Epithelial cell of prostate (primary cell): ENCODE results near the gene PSD4.

Experiments
- DNase-seq: peaks from one replicate; pipeline ENCODE4 v3.0.0-alpha.2; 2011; ENCODE audit warnings: low read depth, low spot score
- H3K27ac ChIP-seq: fragments of 450-650 bp; 2 replicates; pipeline ENCODE4 v1.5.1; 2017; ENCODE audit warnings: mild to moderate bottlenecking

PSD4 gene

DNA sequence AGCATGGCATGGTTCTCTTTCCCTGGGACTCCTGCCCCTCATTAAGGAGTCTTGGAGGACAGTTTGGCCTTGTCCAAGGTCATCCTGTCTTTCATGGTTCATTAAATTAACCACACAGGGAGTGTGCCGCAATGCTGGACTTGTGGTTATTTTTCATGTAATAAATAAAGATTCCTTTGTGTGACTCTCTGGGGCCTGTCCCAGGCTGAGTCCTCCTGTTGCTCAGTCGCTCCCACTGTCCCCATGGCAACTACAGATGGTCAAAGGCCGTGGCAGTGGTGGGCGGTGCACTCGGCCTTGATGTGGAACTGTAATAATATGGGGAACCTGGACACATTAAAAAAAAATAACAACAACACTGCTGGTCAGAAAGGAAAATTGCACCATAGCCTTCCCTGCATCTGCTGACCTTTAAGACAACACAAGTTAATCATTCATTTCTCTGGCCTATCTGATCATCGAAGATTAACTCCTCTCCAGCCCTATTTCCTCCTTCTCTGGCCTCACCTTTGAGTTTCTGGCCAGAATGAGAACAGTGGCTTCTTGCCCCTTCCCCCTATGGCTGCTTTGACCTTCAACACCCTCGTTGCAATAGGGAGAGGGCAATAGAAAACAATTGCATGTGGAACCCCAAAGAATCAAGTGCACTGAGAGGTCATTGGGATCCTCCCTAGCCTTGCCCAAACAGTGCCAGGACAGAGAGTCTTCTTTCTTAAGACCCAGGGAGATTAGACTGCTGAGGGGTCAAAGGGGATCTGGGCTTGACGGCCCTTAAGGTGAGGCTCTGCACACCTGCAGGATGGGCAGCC lies 44.7 kb downstream of the PSD4 start:
- no peak overlapping the region for H3K27ac ChIP-seq
- no peak for DNase-seq

GRCh38 chr2:113219092-113219441 lies 45.3 kb downstream of the PSD4 start:
- H3K27ac ChIP-seq = no peak overlapping the region
- no peak for DNase-seq

- DNase-seq = no peak
- H3K27ac ChIP-seq = no peak overlapping the region
Observed at GRCh38 chr2:113219525-113219888, 45.7 kb downstream of the PSD4 start.

DNA sequence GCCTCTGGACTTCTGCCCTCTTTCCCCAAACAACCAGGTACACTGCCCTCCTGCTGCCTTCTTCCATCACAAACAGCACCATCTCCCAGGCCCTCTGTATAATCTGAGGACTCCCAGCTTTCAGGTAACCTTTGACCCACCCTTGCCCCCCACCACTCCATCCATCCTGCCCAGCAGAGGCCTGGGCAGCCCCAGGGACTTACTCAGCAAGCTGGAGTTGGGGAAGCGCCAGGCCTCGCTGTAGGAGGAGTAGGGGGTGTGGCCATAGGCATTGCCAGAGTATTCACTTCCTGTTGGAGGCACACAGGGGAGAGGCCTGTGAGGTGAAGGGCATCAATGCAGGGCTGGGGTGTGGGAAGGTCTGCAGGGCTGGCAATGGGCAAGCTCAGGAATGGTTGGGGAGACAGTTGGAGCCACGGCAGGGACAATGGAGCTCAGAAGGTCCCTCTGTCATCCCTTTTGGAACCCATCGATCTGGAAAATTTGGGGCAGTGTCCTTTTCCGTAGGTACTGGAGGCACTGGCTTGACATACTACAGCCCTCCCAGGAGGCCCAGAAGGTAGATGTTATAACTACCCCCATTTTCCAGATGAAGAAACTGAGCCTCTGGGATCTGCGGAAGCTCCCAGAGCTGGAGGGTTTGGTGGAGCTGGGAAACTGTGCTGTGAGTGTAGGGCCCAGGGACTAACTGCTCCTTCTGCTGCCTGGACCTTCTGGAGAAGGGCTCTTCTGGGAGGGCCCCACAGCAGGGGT lies 46.3 kb downstream of the PSD4 start:
- H3K27ac ChIP-seq = no peak overlapping the region
- DNase-seq = no peak

- no peak overlapping the region for H3K27ac ChIP-seq
- no peak for DNase-seq
Observed at GRCh38 chr2:113220970-113221708, 47.4 kb downstream of the PSD4 start.

DNA sequence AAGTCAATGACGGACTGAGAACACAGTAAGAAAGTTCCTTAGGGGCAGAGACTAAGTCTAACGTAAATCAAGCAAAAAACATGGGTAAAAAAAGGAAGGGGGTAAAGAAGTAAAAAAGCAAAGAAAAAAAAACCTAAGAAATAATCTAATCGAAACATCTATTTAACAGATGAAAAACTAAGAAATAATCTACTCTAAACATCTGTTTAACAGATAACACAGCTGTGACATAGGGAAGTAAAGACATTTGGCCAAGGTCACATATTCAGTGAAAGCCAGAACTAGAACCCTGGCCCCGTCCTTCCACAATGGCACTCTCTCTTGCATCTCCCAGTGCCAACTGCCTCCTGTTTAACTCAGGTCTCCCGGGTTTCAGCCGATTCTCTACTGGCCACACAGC lies 48.1 kb downstream of the PSD4 start:
- no peak for DNase-seq

DNA sequence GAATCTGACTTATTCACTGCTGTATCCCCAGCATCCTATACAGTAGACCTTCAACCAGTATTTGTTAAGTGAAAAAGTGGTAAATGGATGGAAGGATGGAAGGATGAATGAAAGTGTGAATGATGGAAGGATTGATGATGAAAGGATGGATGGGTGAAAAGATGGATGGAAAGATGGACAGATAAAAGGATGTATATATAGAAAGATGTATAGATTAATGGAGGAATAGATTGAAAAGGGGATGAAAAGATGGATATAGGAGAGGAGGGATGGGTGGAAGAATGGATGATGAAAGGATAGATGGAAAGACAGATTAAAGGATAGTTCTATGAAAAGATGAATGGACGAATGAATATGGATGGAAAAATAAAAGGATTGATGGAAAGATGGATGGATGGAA lies 50.0 kb downstream of the PSD4 start:
- no peak for DNase-seq
- H3K27ac ChIP-seq = no peak overlapping the region

More for the DNA sequence above, 48.1 kb downstream of the PSD4 start:
- H3K27ac ChIP-seq = no peak overlapping the region

DNA sequence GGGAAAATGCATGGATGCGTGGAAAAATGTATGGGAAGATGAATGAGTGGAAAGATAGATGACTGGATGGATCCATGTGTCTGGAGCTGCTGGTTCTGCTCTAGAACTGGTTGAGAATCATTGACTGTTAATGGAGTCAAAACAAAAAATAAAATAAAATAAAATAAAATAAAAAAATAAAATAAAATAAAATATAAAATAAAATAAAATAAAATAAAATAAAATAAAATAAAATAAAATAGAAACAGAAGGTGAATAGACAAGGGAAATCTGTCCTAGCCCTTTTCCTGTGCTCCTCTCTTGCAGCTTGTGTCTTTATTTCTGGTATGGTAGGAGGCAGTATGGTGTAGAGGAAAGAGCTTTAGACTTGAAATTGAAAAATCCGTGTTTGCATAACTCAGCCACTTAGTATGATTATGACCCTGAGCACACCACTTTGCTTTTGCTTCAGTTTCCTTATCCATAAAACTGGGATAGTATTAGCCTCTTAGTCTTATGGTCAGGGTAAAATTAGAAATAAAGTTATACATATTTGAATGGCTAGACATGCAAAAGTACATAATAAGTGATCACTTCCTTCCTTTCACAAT lies 51.0 kb downstream of the PSD4 start:
- DNase-seq = no peak
- H3K27ac ChIP-seq = no peak overlapping the region

- no peak for DNase-seq
Observed at GRCh38 chr2:113225263-113226259, 51.8 kb downstream of the PSD4 start.

DNA sequence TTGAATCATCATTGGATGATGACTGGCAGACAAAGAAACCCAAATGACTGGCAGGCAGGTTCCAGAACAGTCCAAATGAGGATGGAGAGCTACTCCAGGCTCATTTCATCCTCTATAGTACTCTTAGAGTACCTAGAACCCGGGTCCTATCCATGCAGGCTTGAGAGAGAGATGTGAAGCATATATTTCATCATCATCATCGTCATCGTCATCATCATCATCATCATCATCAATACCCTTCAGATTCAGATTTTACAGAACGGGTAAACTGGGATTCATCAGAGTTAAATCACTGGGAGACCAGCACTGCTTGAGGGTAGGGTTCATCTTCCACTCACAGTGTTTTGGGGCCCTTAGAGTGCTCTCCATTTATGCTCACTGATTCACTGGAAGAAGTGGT lies 52.7 kb downstream of the PSD4 start:
- H3K27ac ChIP-seq = no peak overlapping the region
- no peak for DNase-seq

More at GRCh38 chr2:113225263-113226259, 51.8 kb downstream of the PSD4 start:
- no peak overlapping the region for H3K27ac ChIP-seq

- H3K27ac ChIP-seq = no peak overlapping the region
- no peak for DNase-seq
Observed at GRCh38 chr2:113227290-113227689, 53.5 kb downstream of the PSD4 start.

DNA sequence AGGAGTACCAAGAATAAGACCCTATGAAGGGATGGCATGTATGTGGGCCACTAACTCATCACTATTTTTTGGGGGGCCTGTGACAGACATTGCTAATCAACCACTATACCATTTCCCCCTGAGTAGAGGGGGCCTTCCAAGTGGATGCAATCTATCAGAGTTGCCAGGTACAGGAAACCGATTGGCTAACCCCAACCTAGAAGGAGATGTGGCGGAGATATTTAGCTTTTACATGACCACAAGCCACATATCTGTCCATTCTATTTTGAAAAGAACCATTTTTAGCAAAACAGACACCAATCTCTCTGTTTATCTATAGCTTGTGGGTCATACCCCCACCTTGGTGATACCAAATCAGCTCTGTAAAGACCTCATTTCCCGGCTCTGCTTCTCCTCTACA lies 53.9 kb downstream of the PSD4 start:
- no peak for DNase-seq
- no peak overlapping the region for H3K27ac ChIP-seq

- no peak overlapping the region for H3K27ac ChIP-seq
- DNase-seq = no peak
Observed at GRCh38 chr2:113228351-113228750, 54.6 kb downstream of the PSD4 start.

DNA sequence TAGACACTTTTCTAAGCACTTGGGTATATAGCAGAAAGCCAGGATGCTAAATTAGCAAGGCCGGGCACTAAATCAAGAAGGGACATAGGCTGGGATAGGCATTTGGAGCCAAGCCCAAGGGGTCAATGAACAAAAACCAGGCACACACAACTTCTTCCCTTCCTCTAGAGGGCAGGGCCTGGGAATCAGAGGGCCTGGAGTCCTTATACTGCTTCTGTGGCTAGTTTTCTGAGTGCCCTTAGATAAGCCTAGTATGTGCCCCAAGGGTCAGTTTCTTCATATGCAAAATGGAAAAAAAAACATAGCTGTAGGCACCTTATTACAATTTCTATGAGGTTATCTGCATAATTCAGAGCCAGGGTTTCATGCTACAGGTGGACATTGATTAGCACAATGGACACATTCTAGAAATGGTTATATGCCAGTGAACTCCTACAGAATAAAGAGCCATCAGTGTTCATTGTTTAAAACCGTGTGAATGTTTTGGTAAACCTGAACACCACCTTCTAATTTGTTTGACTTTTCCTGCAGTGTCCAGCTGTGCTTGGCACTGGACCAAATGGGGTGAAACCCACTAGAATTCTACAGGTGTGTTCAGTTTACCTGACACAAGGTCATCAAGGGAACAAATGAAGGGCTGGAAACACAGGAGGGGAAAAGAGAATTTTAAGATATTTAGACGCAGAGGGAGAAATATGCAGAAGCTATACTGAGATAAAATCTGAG lies 55.4 kb downstream of the PSD4 start:
- no peak for DNase-seq

DNA sequence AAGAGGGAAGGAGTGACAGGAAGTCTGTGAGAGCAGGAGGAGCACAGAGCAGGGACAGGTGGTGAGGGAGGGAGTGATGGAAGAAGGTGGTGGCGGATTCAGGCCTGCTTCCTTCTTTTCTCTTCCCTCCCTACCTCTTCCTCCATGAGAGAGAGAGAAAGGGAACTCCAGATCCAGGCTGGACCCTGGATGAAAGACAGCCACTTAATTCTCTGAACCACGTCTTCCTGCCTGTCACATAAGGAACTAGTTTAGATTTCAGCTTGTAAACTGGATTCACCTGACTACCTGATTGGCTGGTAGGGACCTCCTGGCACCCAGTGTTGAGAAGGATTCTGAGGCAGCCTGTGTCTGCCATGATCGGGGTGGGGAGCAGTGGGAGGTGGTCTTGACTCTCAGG lies 56.0 kb downstream of the PSD4 start:
- no peak overlapping the region for H3K27ac ChIP-seq
- DNase-seq = no peak

More for the DNA sequence above, 55.4 kb downstream of the PSD4 start:
- H3K27ac ChIP-seq = no peak overlapping the region

- no peak for DNase-seq
Observed at GRCh38 chr2:113230531-113230930, 56.8 kb downstream of the PSD4 start.

DNA sequence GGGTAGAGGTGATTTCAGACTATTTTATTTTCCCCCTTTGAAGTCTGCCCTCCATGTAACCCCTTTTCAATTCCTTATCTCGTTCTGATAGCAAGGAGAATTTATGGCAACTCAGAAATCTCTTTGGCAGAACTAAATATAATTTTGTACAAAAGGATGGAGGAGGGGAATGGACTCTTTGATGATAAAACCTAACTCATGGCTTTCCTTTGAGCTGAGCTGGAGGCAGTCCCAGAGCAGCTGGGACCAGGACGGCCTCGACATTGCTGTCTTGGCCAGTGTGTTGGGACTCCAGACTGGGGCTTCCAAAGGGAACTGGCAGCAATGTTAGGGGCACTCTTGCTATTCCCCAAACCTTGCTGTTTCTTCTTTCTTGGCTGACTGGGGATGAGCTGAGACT lies 57.3 kb downstream of the PSD4 start:
- DNase-seq = no peak
- H3K27ac ChIP-seq = no peak overlapping the region

More at GRCh38 chr2:113230531-113230930, 56.8 kb downstream of the PSD4 start:
- H3K27ac ChIP-seq = no peak overlapping the region

DNA sequence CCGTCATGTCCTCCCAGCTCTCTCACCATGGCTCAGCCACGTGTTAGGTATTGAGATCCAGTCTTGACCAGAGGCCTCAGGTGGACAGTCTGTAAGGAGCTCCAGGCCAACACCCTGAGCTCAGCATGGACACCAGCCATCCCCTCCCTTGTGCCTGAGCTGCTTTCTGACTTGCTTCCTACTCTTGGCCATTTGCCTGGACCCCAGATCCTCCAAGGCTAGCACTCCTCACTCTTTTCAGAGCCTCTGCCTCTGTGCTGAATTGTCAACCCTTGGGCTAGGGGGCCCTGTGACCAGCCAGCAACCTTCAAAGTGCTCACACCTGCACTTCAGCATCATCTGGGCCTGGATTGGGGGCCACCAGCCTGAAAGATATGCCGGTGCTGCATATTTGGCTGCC lies 58.4 kb downstream of the PSD4 start:
- DNase-seq = no peak
- H3K27ac ChIP-seq = no peak overlapping the region

DNA sequence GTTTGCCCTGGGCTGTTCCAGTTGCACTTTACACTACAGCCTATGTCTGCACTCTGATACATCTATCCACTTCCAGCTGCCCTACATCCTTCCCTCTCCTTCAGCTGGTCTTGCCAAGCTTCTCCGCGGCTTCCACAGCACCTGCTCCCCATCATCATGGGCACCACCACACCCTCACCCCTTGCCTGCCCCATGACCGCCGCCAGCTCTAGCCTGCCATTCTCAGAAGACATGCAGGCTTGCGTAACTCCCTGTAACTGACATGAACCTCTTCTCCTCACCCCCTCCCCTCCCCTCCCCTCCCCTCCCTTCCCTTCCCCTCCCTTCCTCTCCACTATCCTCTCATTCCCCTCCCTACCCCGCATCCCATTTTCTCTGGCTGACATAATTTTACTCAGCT lies 59.0 kb downstream of the PSD4 start:
- H3K27ac ChIP-seq = no peak overlapping the region
- DNase-seq = no peak
